MM.1S (cell line): ENCODE data around the gene FAM240A.

Experiments
- DNase-seq: peaks from one replicate; pipeline ENCODE4 v3.0.0-alpha.2; 2015
- H2AFZ ChIP-seq: fragments of 300-600 bp; sonication (generic); 2 replicates; pipeline ENCODE4 v1.6.0; 2016; ENCODE audit warnings: antibody characterized with exemption, low read length
- H3F3A ChIP-seq: fragments of 300-600 bp; sonication (generic); 2 replicates; pipeline ENCODE4 v1.6.1; 2016; ENCODE audit warnings: mild to moderate bottlenecking, antibody characterized with exemption, low read length, moderate library complexity, mixed read lengths; ENCODE audit not compliant: insufficient read depth
- H3K27ac ChIP-seq: fragments of 300-600 bp; sonication (generic); 2 replicates; pipeline ENCODE4 v1.5.1; 2016; ENCODE audit warnings: mild to moderate bottlenecking, low read length
- H3K27me3 ChIP-seq: fragments of 300-600 bp; sonication (generic); replicated peaks from 2 replicates; pipeline ENCODE4 v1.6.0; 2016; ENCODE audit warnings: low read length; ENCODE audit not compliant: insufficient read depth
- H3K36me3 ChIP-seq: fragments of 300-600 bp; sonication (generic); replicated peaks from 2 replicates; pipeline ENCODE4 v1.6.1; 2016; ENCODE audit warnings: mild to moderate bottlenecking, low read length, mixed read lengths; ENCODE audit not compliant: insufficient read depth
- H3K4me1 ChIP-seq: fragments of 300-600 bp; sonication (generic); 2 replicates; pipeline ENCODE4 v1.6.1; 2016; ENCODE audit warnings: low read length, mixed read lengths
- H3K4me2 ChIP-seq: fragments of 300-600 bp; sonication (generic); 2 replicates; pipeline ENCODE4 v1.6.0; 2016; ENCODE audit warnings: low read depth, low read length
- H3K4me3 ChIP-seq: fragments of 300-600 bp; sonication (generic); 2 replicates; pipeline ENCODE4 v1.5.1; 2016; ENCODE audit warnings: low read length, mixed read lengths
- H3K79me2 ChIP-seq: fragments of 300-600 bp; sonication (generic); 2 replicates; pipeline ENCODE4 v1.6.1; 2016; ENCODE audit warnings: mixed run types, low read length, mixed read lengths
- H3K9ac ChIP-seq: fragments of 300-600 bp; sonication (generic); 2 replicates; pipeline ENCODE4 v1.6.1; 2016; ENCODE audit warnings: low read length, mixed read lengths
- H3K9me2 ChIP-seq: fragments of 300-600 bp; sonication (generic); replicated peaks from 2 replicates; pipeline ENCODE4 v1.6.1; 2016; ENCODE audit warnings: mild to moderate bottlenecking, low read length, mixed read lengths; ENCODE audit not compliant: insufficient read depth
- H3K9me3 ChIP-seq: fragments of 300-600 bp; sonication (generic); replicated peaks from 2 replicates; pipeline ENCODE4 v1.6.1; 2016; ENCODE audit warnings: mild to moderate bottlenecking, low read length, mixed read lengths; ENCODE audit not compliant: insufficient read depth
- H4K20me1 ChIP-seq: fragments of 300-600 bp; sonication (generic); 2 replicates; pipeline ENCODE4 v1.6.1; 2016; ENCODE audit warnings: mild to moderate bottlenecking, low read length, moderate library complexity, mixed read lengths; ENCODE audit not compliant: insufficient read depth
- EZH2 ChIP-seq: fragments of 300-600 bp; sonication (generic); optimal IDR thresholded peaks from 2 replicates; pipeline ENCODE3; 2017; ENCODE audit warnings: low read depth, mild to moderate bottlenecking, antibody characterized with exemption, low read length, mixed read lengths
- EZH2phosphoT487 ChIP-seq: fragments of 300-600 bp; sonication (generic); IDR thresholded peaks from 2 replicates; pipeline ENCODE4 v1.6.1; 2018; ENCODE audit warnings: antibody characterized with exemption, low read length
- TF ChIP-seq, protein P1 (sequence below): fragments of 300-600 bp; sonication (generic); IDR thresholded peaks from 2 replicates; pipeline ENCODE4 v1.5.1; 2016; ENCODE audit warnings: antibody characterized with exemption, low read length, mixed read lengths

The FAM240A gene

DNA sequence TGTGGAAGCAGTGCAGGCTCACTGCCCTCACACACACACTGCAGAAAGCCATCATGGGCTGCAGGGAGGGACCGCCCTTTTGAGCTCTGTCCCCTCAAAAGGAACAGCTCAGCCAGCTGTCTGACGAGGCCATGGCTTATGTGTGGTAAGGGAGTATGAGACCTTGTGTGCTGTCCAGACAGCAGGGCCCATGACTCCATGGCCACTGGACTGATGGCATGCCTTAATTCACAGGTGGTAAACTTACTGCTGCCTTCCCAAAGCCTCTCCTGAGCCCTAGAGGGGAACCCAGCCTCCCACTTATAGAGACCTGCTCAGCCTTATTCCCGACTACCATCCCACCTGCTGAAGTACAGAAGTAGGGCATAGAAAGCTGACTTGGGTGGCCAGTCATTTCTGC lies 5.6 kb downstream of the FAM240A start:
- H3K4me1 ChIP-seq = no peaks in the 10 kb centered on the region
- H3K9ac ChIP-seq = no peak overlapping the region
- H4K20me1 ChIP-seq = no peaks in the 10 kb centered on the region
- no peak overlapping the region for H3K27ac ChIP-seq
- H3K9me2 ChIP-seq = no peaks in the 10 kb centered on the region
- no peaks in the 10 kb centered on the region for H3K9me3 ChIP-seq
- DNase-seq = no peak
- H3K36me3 ChIP-seq = no peaks in the 10 kb centered on the region
- no peak overlapping the region for H3K4me3 ChIP-seq
- H3K27me3 ChIP-seq = no peaks in the 10 kb centered on the region
- no peak overlapping the region for H2AFZ ChIP-seq
- no peaks in the 10 kb centered on the region for H3F3A ChIP-seq
- H3K79me2 ChIP-seq = no peaks in the 10 kb centered on the region
- no peak overlapping the region for H3K4me2 ChIP-seq
- TF ChIP-seq EZH2 (no peak), EZH2phosphoT487 (no peak)
- TF ChIP-seq, protein P1, sequence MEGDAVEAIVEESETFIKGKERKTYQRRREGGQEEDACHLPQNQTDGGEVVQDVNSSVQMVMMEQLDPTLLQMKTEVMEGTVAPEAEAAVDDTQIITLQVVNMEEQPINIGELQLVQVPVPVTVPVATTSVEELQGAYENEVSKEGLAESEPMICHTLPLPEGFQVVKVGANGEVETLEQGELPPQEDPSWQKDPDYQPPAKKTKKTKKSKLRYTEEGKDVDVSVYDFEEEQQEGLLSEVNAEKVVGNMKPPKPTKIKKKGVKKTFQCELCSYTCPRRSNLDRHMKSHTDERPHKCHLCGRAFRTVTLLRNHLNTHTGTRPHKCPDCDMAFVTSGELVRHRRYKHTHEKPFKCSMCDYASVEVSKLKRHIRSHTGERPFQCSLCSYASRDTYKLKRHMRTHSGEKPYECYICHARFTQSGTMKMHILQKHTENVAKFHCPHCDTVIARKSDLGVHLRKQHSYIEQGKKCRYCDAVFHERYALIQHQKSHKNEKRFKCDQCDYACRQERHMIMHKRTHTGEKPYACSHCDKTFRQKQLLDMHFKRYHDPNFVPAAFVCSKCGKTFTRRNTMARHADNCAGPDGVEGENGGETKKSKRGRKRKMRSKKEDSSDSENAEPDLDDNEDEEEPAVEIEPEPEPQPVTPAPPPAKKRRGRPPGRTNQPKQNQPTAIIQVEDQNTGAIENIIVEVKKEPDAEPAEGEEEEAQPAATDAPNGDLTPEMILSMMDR = no peak

DNA sequence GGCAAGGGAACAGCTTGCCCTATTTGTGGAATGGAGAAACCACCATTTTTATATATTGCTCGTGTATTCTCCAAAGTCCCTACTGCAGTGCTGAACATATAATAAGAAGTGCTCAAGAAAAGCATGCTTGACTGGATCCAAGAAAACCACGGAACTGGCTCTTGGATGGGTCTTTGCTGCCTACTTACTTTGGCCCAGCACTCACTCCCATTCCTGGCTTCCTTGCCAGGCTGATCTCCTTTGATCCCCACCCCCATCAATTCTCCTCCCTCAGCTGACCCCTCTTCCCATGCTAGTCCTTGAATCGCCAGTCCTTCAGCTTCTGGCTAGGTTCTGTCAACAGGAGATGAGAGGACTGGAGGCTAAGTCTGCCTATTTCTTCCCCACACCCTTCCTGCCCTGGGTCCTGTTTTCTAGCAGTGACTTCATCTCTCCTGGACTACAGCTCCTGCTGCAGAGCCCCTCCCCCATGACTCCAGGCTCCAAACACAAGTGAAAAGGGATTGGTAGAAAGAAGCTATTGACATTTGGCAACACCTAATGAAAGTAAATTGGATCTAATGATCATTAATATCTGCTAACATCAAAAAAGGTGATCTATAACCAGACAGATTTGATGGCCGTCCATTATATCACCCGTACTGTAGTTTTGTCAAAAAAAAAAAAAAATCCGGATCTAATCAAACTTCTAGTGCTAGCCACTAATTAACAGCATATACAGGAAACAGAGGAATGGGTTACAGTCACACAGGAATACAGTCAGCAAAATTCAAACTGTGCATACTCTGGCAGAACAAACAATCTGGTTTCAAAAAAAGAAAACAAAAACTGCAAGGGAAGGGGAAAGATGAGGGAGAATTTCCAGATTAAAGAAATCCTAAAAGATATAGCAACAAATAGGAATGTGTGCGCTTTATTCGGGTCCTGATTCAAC lies 7.8 kb downstream of the FAM240A start:
- Histone ChIP-seq H3K4me2 (no peak overlapping the region), H3K9ac (no peak overlapping the region), H3K36me3 (no peaks in the 10 kb centered on the region), H3K4me3 (no peak overlapping the region), H4K20me1 (no peaks in the 10 kb centered on the region), H3K27ac (no peak overlapping the region), H3K9me3 (no peaks in the 10 kb centered on the region), H3K4me1 (no peaks in the 10 kb centered on the region), H3F3A (no peaks in the 10 kb centered on the region), H3K9me2 (no peaks in the 10 kb centered on the region), H3K27me3 (no peaks in the 10 kb centered on the region), H2AFZ (no peak overlapping the region), H3K79me2 (no peaks in the 10 kb centered on the region)
- TF ChIP-seq, protein P1 = no peak
- TF ChIP-seq EZH2 (no peak), EZH2phosphoT487 (no peak)
- no peak for DNase-seq

DNA sequence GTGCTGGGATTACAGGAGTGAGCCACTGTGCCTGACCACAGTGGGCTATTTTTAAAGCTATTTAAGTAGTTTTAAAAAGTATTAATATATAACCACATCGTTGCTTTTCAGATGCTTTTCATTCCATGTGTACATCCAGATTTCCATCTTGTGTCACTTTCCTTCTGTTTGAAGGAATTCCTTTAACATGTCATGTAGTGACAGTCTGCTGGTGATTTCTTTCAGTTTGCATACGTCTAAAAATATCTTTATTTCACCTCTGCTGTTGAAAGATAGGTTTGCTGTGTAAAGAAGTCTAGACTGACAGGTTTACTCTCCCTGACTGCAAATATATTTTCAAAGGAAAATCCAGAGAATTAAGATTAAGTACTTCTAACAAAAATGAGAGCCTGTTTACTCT lies 12.2 kb downstream of the FAM240A start:
- no peaks in the 10 kb centered on the region for H3K9me2 ChIP-seq
- H3K9me3 ChIP-seq = no peaks in the 10 kb centered on the region
- no peaks in the 10 kb centered on the region for H3K27me3 ChIP-seq
- H3K9ac ChIP-seq = no peak overlapping the region
- H3K4me1 ChIP-seq = no peaks in the 10 kb centered on the region
- H3K4me2 ChIP-seq = no peak overlapping the region
- H3F3A ChIP-seq = no peaks in the 10 kb centered on the region
- H2AFZ ChIP-seq = no peak overlapping the region
- TF ChIP-seq EZH2 (no peak), EZH2phosphoT487 (no peak)
- TF ChIP-seq, protein P1 = no peak
- DNase-seq = no peak
- H3K79me2 ChIP-seq = no peaks in the 10 kb centered on the region
- H3K36me3 ChIP-seq = no peaks in the 10 kb centered on the region
- H3K4me3 ChIP-seq = no peak overlapping the region
- H4K20me1 ChIP-seq = no peaks in the 10 kb centered on the region
- H3K27ac ChIP-seq = no peak overlapping the region
